MM.1S (cell line): ENCODE results near the gene TBC1D5.

ENCODE experiments used
- DNase-seq: peaks from one replicate; pipeline ENCODE4 v3.0.0-alpha.2; 2015
- H2AFZ ChIP-seq: fragments of 300-600 bp; sonication (generic); 2 replicates; pipeline ENCODE4 v1.6.0; 2016; ENCODE audit warnings: antibody characterized with exemption, low read length
- H3F3A ChIP-seq: fragments of 300-600 bp; sonication (generic); 2 replicates; pipeline ENCODE4 v1.6.1; 2016; ENCODE audit warnings: mild to moderate bottlenecking, antibody characterized with exemption, low read length, moderate library complexity, mixed read lengths; ENCODE audit not compliant: insufficient read depth
- H3K27ac ChIP-seq: fragments of 300-600 bp; sonication (generic); 2 replicates; pipeline ENCODE4 v1.5.1; 2016; ENCODE audit warnings: mild to moderate bottlenecking, low read length
- H3K27me3 ChIP-seq: fragments of 300-600 bp; sonication (generic); replicated peaks from 2 replicates; pipeline ENCODE4 v1.6.0; 2016; ENCODE audit warnings: low read length; ENCODE audit not compliant: insufficient read depth
- H3K36me3 ChIP-seq: fragments of 300-600 bp; sonication (generic); replicated peaks from 2 replicates; pipeline ENCODE4 v1.6.1; 2016; ENCODE audit warnings: mild to moderate bottlenecking, low read length, mixed read lengths; ENCODE audit not compliant: insufficient read depth
- H3K4me1 ChIP-seq: fragments of 300-600 bp; sonication (generic); 2 replicates; pipeline ENCODE4 v1.6.1; 2016; ENCODE audit warnings: low read length, mixed read lengths
- H3K4me2 ChIP-seq: fragments of 300-600 bp; sonication (generic); 2 replicates; pipeline ENCODE4 v1.6.0; 2016; ENCODE audit warnings: low read depth, low read length
- H3K4me3 ChIP-seq: fragments of 300-600 bp; sonication (generic); 2 replicates; pipeline ENCODE4 v1.5.1; 2016; ENCODE audit warnings: low read length, mixed read lengths
- H3K79me2 ChIP-seq: fragments of 300-600 bp; sonication (generic); 2 replicates; pipeline ENCODE4 v1.6.1; 2016; ENCODE audit warnings: mixed run types, low read length, mixed read lengths
- H3K9ac ChIP-seq: fragments of 300-600 bp; sonication (generic); 2 replicates; pipeline ENCODE4 v1.6.1; 2016; ENCODE audit warnings: low read length, mixed read lengths
- H3K9me2 ChIP-seq: fragments of 300-600 bp; sonication (generic); replicated peaks from 2 replicates; pipeline ENCODE4 v1.6.1; 2016; ENCODE audit warnings: mild to moderate bottlenecking, low read length, mixed read lengths; ENCODE audit not compliant: insufficient read depth
- H3K9me3 ChIP-seq: fragments of 300-600 bp; sonication (generic); replicated peaks from 2 replicates; pipeline ENCODE4 v1.6.1; 2016; ENCODE audit warnings: mild to moderate bottlenecking, low read length, mixed read lengths; ENCODE audit not compliant: insufficient read depth
- H4K20me1 ChIP-seq: fragments of 300-600 bp; sonication (generic); 2 replicates; pipeline ENCODE4 v1.6.1; 2016; ENCODE audit warnings: mild to moderate bottlenecking, low read length, moderate library complexity, mixed read lengths; ENCODE audit not compliant: insufficient read depth
- EZH2 ChIP-seq: fragments of 300-600 bp; sonication (generic); optimal IDR thresholded peaks from 2 replicates; pipeline ENCODE3; 2017; ENCODE audit warnings: low read depth, mild to moderate bottlenecking, antibody characterized with exemption, low read length, mixed read lengths
- EZH2phosphoT487 ChIP-seq: fragments of 300-600 bp; sonication (generic); IDR thresholded peaks from 2 replicates; pipeline ENCODE4 v1.6.1; 2018; ENCODE audit warnings: antibody characterized with exemption, low read length
- TF ChIP-seq, protein P1 (sequence below): fragments of 300-600 bp; sonication (generic); IDR thresholded peaks from 2 replicates; pipeline ENCODE4 v1.5.1; 2016; ENCODE audit warnings: antibody characterized with exemption, low read length, mixed read lengths

The TBC1D5 gene

DNA sequence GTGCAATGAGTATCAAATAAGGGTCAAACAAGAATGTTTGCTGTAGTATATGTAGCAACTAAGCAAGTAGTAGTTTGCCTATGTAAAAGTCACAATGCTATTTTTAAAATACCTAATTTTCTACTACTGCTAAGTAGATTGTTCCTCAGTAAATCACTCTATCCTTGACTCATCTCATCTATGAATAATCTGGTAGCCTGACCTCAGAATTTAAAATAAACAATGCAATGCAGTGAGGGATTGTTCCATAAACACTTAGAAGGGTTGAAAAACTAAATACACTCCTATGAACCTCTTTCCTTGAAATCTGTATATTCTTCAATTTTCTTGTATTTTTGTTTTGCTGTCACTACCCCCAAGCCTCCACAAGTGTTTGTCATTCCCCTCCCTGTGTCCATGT, 253.3 kb downstream of the TBC1D5 start:
- no peak for DNase-seq
- Histone ChIP-seq H3K9ac (no peak overlapping the region), H3K4me3 (no peak overlapping the region), H3K4me1 (no peaks in the 10 kb centered on the region), H3K27ac (no peak overlapping the region), H3K36me3 (no peaks in the 10 kb centered on the region), H3K9me3 (no peaks in the 10 kb centered on the region), H3K9me2 (no peaks in the 10 kb centered on the region), H3F3A (no peaks in the 10 kb centered on the region), H3K4me2 (no peak overlapping the region), H3K27me3 (no peaks in the 10 kb centered on the region), H3K79me2 (no peaks in the 10 kb centered on the region), H2AFZ (no peak overlapping the region), H4K20me1 (no peaks in the 10 kb centered on the region)
- TF ChIP-seq EZH2 = no peak
- TF ChIP-seq, protein P1, sequence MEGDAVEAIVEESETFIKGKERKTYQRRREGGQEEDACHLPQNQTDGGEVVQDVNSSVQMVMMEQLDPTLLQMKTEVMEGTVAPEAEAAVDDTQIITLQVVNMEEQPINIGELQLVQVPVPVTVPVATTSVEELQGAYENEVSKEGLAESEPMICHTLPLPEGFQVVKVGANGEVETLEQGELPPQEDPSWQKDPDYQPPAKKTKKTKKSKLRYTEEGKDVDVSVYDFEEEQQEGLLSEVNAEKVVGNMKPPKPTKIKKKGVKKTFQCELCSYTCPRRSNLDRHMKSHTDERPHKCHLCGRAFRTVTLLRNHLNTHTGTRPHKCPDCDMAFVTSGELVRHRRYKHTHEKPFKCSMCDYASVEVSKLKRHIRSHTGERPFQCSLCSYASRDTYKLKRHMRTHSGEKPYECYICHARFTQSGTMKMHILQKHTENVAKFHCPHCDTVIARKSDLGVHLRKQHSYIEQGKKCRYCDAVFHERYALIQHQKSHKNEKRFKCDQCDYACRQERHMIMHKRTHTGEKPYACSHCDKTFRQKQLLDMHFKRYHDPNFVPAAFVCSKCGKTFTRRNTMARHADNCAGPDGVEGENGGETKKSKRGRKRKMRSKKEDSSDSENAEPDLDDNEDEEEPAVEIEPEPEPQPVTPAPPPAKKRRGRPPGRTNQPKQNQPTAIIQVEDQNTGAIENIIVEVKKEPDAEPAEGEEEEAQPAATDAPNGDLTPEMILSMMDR = no peak
- TF ChIP-seq EZH2phosphoT487 = no peak

DNA sequence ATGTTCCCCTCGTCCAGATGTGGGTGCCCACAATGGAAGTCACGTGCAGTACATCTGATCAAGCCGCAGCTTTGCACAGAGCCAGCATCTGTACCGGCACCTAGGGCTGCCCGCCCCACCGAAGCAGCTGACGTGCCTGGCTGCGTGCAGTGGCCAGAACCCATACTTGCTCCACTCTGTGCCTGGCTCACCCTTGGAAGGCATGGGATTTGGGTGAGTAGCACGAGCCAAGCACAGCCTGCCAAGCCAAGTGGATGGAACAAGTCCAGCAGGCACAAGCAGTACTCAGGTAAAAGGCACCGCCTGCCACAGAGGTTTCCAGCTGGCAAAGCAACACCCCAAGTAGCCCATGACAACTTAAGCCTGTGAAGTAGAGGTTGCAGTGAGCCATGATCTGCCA, 261.3 kb downstream of the TBC1D5 start:
- no peaks in the 10 kb centered on the region for H3K9me3 ChIP-seq
- no peaks in the 10 kb centered on the region for H3K9me2 ChIP-seq
- no peak for DNase-seq
- H3F3A ChIP-seq = no peaks in the 10 kb centered on the region
- H3K36me3 ChIP-seq = no peaks in the 10 kb centered on the region
- no peak overlapping the region for H3K27ac ChIP-seq
- H3K4me2 ChIP-seq = no peak overlapping the region
- H3K79me2 ChIP-seq = no peaks in the 10 kb centered on the region
- H3K4me3 ChIP-seq = no peak overlapping the region
- H3K4me1 ChIP-seq = no peaks in the 10 kb centered on the region
- no peak for TF ChIP-seq EZH2
- TF ChIP-seq EZH2phosphoT487 = no peak
- TF ChIP-seq, protein P1 = no peak
- no peak overlapping the region for H2AFZ ChIP-seq
- no peaks in the 10 kb centered on the region for H4K20me1 ChIP-seq
- no peak overlapping the region for H3K9ac ChIP-seq
- no peaks in the 10 kb centered on the region for H3K27me3 ChIP-seq

DNA sequence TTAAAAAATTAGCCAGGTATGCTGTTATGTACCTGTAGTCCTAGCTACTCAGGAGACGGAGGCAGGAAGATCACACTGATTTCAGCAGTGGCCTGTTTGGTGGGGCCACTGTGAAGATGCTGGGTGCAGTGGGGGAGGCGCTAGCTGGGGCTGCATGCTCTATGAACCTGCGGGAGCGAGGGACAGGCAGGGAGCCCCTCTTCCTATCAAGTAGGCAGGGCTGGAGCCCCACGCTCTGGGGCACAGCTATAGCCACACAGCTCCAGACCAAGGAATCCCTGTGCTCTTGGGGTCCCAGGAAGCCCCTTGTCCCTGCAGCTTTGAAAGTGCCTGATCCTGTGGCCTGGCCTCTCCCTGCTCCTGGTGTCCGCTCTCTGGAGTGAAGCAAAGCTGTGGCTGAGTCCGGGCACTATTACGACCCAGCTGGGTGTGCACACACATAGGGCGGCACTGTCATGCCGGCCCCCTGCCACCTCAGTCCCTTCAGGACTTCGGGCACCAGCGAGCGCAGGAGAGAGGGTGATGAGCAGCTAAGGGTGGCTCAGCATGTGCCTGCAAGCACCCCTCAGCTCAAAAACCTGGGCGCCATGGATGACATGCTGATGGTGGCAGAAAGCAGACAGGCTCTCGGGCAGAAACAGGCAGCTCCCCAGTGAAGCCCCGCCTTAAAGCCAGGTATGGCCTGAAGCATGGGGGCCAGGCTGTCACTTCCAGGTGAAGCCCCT, 262.6 kb downstream of the TBC1D5 start:
- no peak overlapping the region for H3K4me3 ChIP-seq
- no peaks in the 10 kb centered on the region for H3K9me2 ChIP-seq
- H3K79me2 ChIP-seq = no peaks in the 10 kb centered on the region
- TF ChIP-seq EZH2phosphoT487 (no peak), EZH2 (no peak)
- TF ChIP-seq, protein P1 = no peak
- H3K27ac ChIP-seq = no peak overlapping the region
- no peak for DNase-seq
- no peak overlapping the region for H3K9ac ChIP-seq
- no peak overlapping the region for H3K4me2 ChIP-seq
- no peaks in the 10 kb centered on the region for H3K27me3 ChIP-seq
- no peaks in the 10 kb centered on the region for H4K20me1 ChIP-seq
- H3K9me3 ChIP-seq = no peaks in the 10 kb centered on the region
- H3F3A ChIP-seq = no peaks in the 10 kb centered on the region
- H3K4me1 ChIP-seq = no peaks in the 10 kb centered on the region
- H3K36me3 ChIP-seq = no peaks in the 10 kb centered on the region
- no peak overlapping the region for H2AFZ ChIP-seq
